Body of pancreas (tissue), 4 donors: Measurements from ENCODE around the gene SYMPK. TPM values are rescaled to one million over a fixed set of nuclear protein-coding genes. Genes with fewer than 3 reads are reported as not detected.

ENCODE experiments used
- ATAC-seq: fragments of 150-250 bp; one replicate; pipeline ENCODE4 v1.9.1; 2016
- DNase-seq, 4 donors: peaks; one replicate each; pipeline ENCODE4 v3.0.0-alpha.2; 2019
- H3K27ac ChIP-seq, 4 donors: fragments of 200-600 bp; sonication (generic); 1 replicate in 3 of 4; 2 replicates in 1 of 4; pipeline versions ENCODE4 v1.5.1 to v1.6.1; 2016 to 2019; ENCODE audit warnings: mild to moderate bottlenecking in 1 of 4, mixed read lengths in 1 of 4, moderate library complexity in 1 of 4
- H3K27me3 ChIP-seq, 2 donors: fragments of 200-600 bp; sonication (generic); one replicate each; pipeline ENCODE4 v1.6.0; 2016; ENCODE audit warnings: mild to moderate bottlenecking in 1 of 2
- H3K36me3 ChIP-seq, 2 donors: fragments of 200-600 bp; sonication (generic); replicated peaks in 1 of 2; 2 replicates each; pipeline ENCODE4 v1.5.1; 2016; ENCODE audit warnings: low read depth in 2 of 2; ENCODE audit not compliant: insufficient read depth in 1 of 2
- H3K4me1 ChIP-seq: fragments of 200-600 bp; sonication (generic); one replicate; pipeline ENCODE4 v1.6.0; 2016
- H3K4me3 ChIP-seq, 2 donors: fragments of 200-600 bp; sonication (generic); 1 replicate in 1 of 2; 2 replicates in 1 of 2; pipeline ENCODE4 v1.5.1; 2016 to 2019
- H3K9me3 ChIP-seq, 3 donors: fragments of 200-600 bp; sonication (generic); 1 replicate in 2 of 3; 2 replicates in 1 of 3; pipeline ENCODE4 v1.5.1; 2016
- POLR2A ChIP-seq, 3 donors: fragments of 450-650 bp; IDR thresholded peaks; one replicate each; pipeline ENCODE4 v1.6.1; 2016; ENCODE audit warnings: antibody characterized with exemption in 3 of 3, mild to moderate bottlenecking in 2 of 3
- WGBS, 2 donors: methylation state at CpG; one replicate each; pipeline ENCODE4 v1.1.5; 2017; 5-methylcytosine and 5-hydroxymethylcytosine counted together
- intact Hi-C: fragments of 100-400 bp; cut with DNase I; formaldehyde crosslinking; loops from one replicate; pipeline ENCODE4 v1.15.1; 2023
- total RNA-seq, 2 donors: library from RNA; depleted of rRNA; stranded (reverse); fragments of >200 nt; gene quantifications; one replicate each; pipeline ENCODE4 v1.1.0, GENCODE V29; 2016
- TF ChIP-seq, protein P1 (sequence below), 7 experiments: fragments of 450-650 bp in 4 of 7; fragments of 200-600 bp in 3 of 7; sonication (generic) in 3 of 7; IDR thresholded peaks; one replicate each; pipeline ENCODE4 v1.5.1; 2016 to 2019; ENCODE audit warnings: antibody characterized with exemption in 7 of 7

SYMPK gene
- total RNA-seq, 2 donors from 2014 or later = 23.3 to 32.3 TPM

DNA sequence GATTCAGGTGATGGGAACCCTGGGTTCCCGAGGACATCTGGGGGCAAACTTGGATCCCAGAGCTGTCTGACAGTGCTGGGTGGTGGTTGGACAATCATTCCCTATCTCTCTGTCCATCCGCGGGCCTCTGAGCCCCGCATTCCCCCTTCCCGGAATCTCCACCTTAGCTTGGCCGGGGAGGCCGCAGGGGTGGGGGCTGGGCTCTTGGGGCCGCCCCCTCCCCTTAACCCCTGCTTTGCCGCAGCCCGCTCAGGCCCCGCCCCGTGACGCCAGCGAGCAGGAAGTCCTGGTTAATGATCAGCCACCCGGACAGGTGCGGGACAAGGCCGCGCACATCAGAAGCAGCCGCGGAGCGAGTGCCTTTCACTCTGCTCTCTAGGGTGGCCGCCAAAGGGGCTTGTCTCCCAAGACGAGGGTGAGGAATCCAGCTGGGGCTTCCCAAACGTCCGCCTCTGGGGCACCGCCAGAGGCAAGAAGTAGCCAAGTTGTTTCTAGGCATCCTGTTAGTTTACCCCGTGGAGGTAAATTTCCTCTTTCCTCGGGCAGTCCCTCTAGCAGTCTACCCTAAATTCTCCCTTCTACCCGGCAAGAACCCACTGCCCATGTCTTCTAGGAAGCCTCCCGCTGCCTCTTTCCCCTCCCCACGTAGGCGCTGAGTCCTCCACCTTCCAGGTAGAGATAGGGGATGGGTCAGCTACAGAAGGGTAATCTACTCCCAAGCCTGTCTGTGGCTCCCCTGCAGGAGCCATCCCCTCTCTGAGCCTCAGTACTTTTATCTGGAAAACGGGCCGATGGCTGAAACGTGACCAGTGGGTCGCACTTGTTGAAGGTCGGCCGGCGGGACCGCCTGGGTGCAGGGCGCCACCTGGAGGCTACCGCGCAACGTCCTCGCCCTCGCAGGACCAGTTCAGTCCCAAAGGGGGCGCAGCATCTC, 20.0 kb upstream of the SYMPK start:
- H3K4me1 ChIP-seq = peaks cover 79% of the 10 kb centered on the region
- WGBS, 2 donors = 5 to 7% methylated on average over 16 to 47 of the region's 47 CpGs
- peak overlapping the region; percentile 94 to 97 (median 95) for H3K27ac ChIP-seq

GRCh38 chr19:45881909-45882528, 19.1 kb upstream of the SYMPK start:
- DNase-seq (peak; percentile 81 to 90 (median 88)), ATAC-seq (peak; percentile 54)
- Histone ChIP-seq H3K4me1 (peaks cover 86% of the 10 kb centered on the region), H3K27me3 (no peaks in the 10 kb centered on the region), H3K36me3 (no peaks in the 10 kb centered on the region), H3K4me3 (peak overlapping the region in 1 of 2 donors; percentile 1), H3K27ac (peak overlapping the region; percentile 94 to 97 (median 95)), H3K9me3 (no peaks in the 10 kb centered on the region)
- intact Hi-C loops = no loop called here
- TF ChIP-seq POLR2A (IDR thresholded peaks at IDR 0.05) = peak; percentile 38 to 70 (median 60)
- TF ChIP-seq, protein P1, sequence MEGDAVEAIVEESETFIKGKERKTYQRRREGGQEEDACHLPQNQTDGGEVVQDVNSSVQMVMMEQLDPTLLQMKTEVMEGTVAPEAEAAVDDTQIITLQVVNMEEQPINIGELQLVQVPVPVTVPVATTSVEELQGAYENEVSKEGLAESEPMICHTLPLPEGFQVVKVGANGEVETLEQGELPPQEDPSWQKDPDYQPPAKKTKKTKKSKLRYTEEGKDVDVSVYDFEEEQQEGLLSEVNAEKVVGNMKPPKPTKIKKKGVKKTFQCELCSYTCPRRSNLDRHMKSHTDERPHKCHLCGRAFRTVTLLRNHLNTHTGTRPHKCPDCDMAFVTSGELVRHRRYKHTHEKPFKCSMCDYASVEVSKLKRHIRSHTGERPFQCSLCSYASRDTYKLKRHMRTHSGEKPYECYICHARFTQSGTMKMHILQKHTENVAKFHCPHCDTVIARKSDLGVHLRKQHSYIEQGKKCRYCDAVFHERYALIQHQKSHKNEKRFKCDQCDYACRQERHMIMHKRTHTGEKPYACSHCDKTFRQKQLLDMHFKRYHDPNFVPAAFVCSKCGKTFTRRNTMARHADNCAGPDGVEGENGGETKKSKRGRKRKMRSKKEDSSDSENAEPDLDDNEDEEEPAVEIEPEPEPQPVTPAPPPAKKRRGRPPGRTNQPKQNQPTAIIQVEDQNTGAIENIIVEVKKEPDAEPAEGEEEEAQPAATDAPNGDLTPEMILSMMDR (IDR thresholded peaks at IDR 0.05) = no peak
- WGBS, 2 donors = 10 to 19% methylated on average over 4 of the region's 4 CpGs

More for the DNA sequence above, 20.0 kb upstream of the SYMPK start:
- intact Hi-C loops = no loop called here
- H3K4me3 ChIP-seq = peak overlapping the region in 1 of 2 donors; percentile 1
- H3K36me3 ChIP-seq = no peaks in the 10 kb centered on the region
- TF ChIP-seq, protein P1 (IDR thresholded peaks at IDR 0.05) = peak; percentile 96 to 100 (median 100)
- peak; percentile 45 to 76 (median 71) for TF ChIP-seq POLR2A (IDR thresholded peaks at IDR 0.05)
- ATAC-seq = peak; percentile 62
- H3K27me3 ChIP-seq = no peaks in the 10 kb centered on the region
- no peaks in the 10 kb centered on the region for H3K9me3 ChIP-seq
- peak; percentile 97 to 99 (median 99) for DNase-seq

GRCh38 chr19:45881082-45881908, 18.3 kb upstream of the SYMPK start:
- WGBS, 2 donors = 29 to 36% methylated on average over 10 of the region's 10 CpGs
- H3K36me3 ChIP-seq = no peaks in the 10 kb centered on the region
- ATAC-seq (peak; percentile 16), DNase-seq (peak; percentile 42 to 77 (median 54))
- H3K4me1 ChIP-seq = peaks cover 89% of the 10 kb centered on the region
- intact Hi-C loops = no loop called here
- no peaks in the 10 kb centered on the region for H3K27me3 ChIP-seq
- TF ChIP-seq, protein P1 (IDR thresholded peaks at IDR 0.05) = no peak
- TF ChIP-seq POLR2A (IDR thresholded peaks at IDR 0.05) = no peak
- no peak overlapping the region for H3K4me3 ChIP-seq
- no peaks in the 10 kb centered on the region for H3K9me3 ChIP-seq
- H3K27ac ChIP-seq = peak overlapping the region; percentile 94 to 97 (median 95)

- H3K4me3 ChIP-seq = no peak overlapping the region
- no peaks in the 10 kb centered on the region for H3K27me3 ChIP-seq
- intact Hi-C loops = no loop called here
- 39 to 55% methylated on average over 2 of the region's 2 CpGs for WGBS, 2 donors
- peaks cover 96% of the 10 kb centered on the region for H3K4me1 ChIP-seq
- no peak for TF ChIP-seq POLR2A (IDR thresholded peaks at IDR 0.05)
- TF ChIP-seq, protein P1 (IDR thresholded peaks at IDR 0.05) = no peak
- H3K27ac ChIP-seq = peak overlapping the region; percentile 79 to 96 (median 90)
- H3K36me3 ChIP-seq = no peaks in the 10 kb centered on the region
- DNase-seq = no peak
- H3K9me3 ChIP-seq = no peaks in the 10 kb centered on the region
- no peak for ATAC-seq
Measured at GRCh38 chr19:45879971-45880370, 17.0 kb upstream of the SYMPK start.
